ENCODE results near the gene PANX2.

GRCh38 chr22:50207383-50208140 is 37.0 kb downstream of the PANX2 start:
- TF ChIP-seq POLR2A (IDR thresholded peaks at IDR 0.05) (no peak), CTCF (IDR thresholded peaks at IDR 0.05) (no peak), EP300 (IDR thresholded peaks at IDR 0.05) (no peak)
